ENCODE data around the gene TBPL2. TPM values are rescaled to one million over a fixed set of nuclear protein-coding genes. Genes with fewer than 3 reads are reported as not detected.

The TBPL2 gene
- total RNA-seq, 1 experiment from 2014 or later: not detected

- no peak overlapping the region for H3K27ac ChIP-seq
- H3K36me3 ChIP-seq: peaks cover 3% of the 10 kb centered on the region; the same call in 1 of the 2 replicates
- H3K4me1 ChIP-seq: no peaks in the 10 kb centered on the region
- no peaks in the 10 kb centered on the region for H3K27me3 ChIP-seq
- H3K9me3 ChIP-seq (replicated peaks): no peaks in the 10 kb centered on the region
- no peak overlapping the region for H3K4me3 ChIP-seq
- DNase-seq: no peak
These were observed 65.6 kb downstream of the TBPL2 start for GRCh38 chr14:55374771-55375170.

- peaks cover 3% of the 10 kb centered on the region; the same call in 1 of the 2 replicates for H3K36me3 ChIP-seq
- H3K27ac ChIP-seq: no peak overlapping the region
- H3K4me1 ChIP-seq: no peaks in the 10 kb centered on the region
- no peak for DNase-seq
- H3K4me3 ChIP-seq: no peak overlapping the region
- H3K9me3 ChIP-seq (replicated peaks): no peaks in the 10 kb centered on the region
- no peaks in the 10 kb centered on the region for H3K27me3 ChIP-seq
These were observed 66.4 kb downstream of the TBPL2 start for GRCh38 chr14:55373784-55374705.

GRCh38 chr14:55372825-55373224 is 67.6 kb downstream of the TBPL2 start:
- H3K27me3 ChIP-seq: no peaks in the 10 kb centered on the region
- H3K36me3 ChIP-seq: peaks cover 3% of the 10 kb centered on the region
- H3K4me3 ChIP-seq: no peak overlapping the region
- no peaks in the 10 kb centered on the region for H3K4me1 ChIP-seq
- no peak overlapping the region for H3K27ac ChIP-seq
- H3K9me3 ChIP-seq (replicated peaks): no peaks in the 10 kb centered on the region
- no peak for DNase-seq

- Histone ChIP-seq H3K27me3 (no peaks in the 10 kb centered on the region), H3K27ac (no peak overlapping the region), H3K4me3 (no peak overlapping the region), H3K36me3 (peaks cover 3% of the 10 kb centered on the region), H3K9me3 (replicated peaks) (no peaks in the 10 kb centered on the region), H3K4me1 (no peaks in the 10 kb centered on the region)
- no peak for DNase-seq
These were observed 68.0 kb downstream of the TBPL2 start for GRCh38 chr14:55372423-55372822.

- Histone ChIP-seq H3K27ac (no peak overlapping the region), H3K27me3 (no peaks in the 10 kb centered on the region), H3K36me3 (peaks cover 3% of the 10 kb centered on the region), H3K4me3 (no peak overlapping the region), H3K9me3 (replicated peaks) (no peaks in the 10 kb centered on the region), H3K4me1 (no peaks in the 10 kb centered on the region)
- no peak for DNase-seq
These were observed 69.4 kb downstream of the TBPL2 start for GRCh38 chr14:55370883-55371455.

GRCh38 chr14:55366271-55366670 is 74.1 kb downstream of the TBPL2 start:
- Histone ChIP-seq H3K27me3 (no peaks in the 10 kb centered on the region), H3K27ac (no peak overlapping the region), H3K36me3 (no peaks in the 10 kb centered on the region; the same call in 1 of the 2 replicates), H3K4me1 (no peaks in the 10 kb centered on the region), H3K4me3 (no peak overlapping the region), H3K9me3 (replicated peaks) (no peaks in the 10 kb centered on the region)
- no peak for DNase-seq

Other genes with a start within 250 kb of the TBPL2 start
- gene DLGAP5, start 249.0 kb downstream of the TBPL2 start, total RNA-seq (2014; rRNA removed; shearing (Covaris generic)): 81.7 and 92.0 TPM in 2 replicates
- 18.1 and 19.6 TPM in 2 replicates for gene FBXO34, start 169.2 kb downstream of the TBPL2 start, total RNA-seq (2014; rRNA removed; shearing (Covaris generic))
- 7.9 and 8.3 TPM in 2 replicates for gene ATG14, start 28.8 kb downstream of the TBPL2 start, total RNA-seq (2014; rRNA removed; shearing (Covaris generic))
- 154 and 178 TPM in 2 replicates for gene KTN1, start 139.6 kb upstream of the TBPL2 start, total RNA-seq (2014; rRNA removed; shearing (Covaris generic))

All from SJCRH30 (cell line).